Ishikawa (cell line): Measurements from ENCODE around the gene SH3RF2.

Experiments used
- CEBPB ChIP-seq: IDR thresholded peaks from 2 replicates; pipeline ENCODE4 v1.6.1; 2012
- CREB1 ChIP-seq: IDR thresholded peaks from 2 replicates; pipeline ENCODE4 v1.6.1; 2012; ENCODE audit warnings: low read depth
- EGR1 ChIP-seq: IDR thresholded peaks from 2 replicates; pipeline ENCODE4 v1.6.1; 2012
- EP300 ChIP-seq: IDR thresholded peaks from 2 replicates; pipeline ENCODE4 v1.6.1; 2012; ENCODE audit warnings: borderline replicate concordance
- FOXM1 ChIP-seq: IDR thresholded peaks from 2 replicates; pipeline ENCODE4 v1.6.1; 2012; ENCODE audit warnings: low read depth, borderline replicate concordance
- MAX ChIP-seq: IDR thresholded peaks from 2 replicates; pipeline ENCODE4 v1.6.1; 2012
- NFIC ChIP-seq: IDR thresholded peaks from 2 replicates; pipeline ENCODE4 v1.6.1; 2012
- RAD21 ChIP-seq: IDR thresholded peaks from 2 replicates; pipeline ENCODE4 v1.6.1; 2012; ENCODE audit warnings: low read depth
- TAF1 ChIP-seq: IDR thresholded peaks from 2 replicates; pipeline ENCODE4 v1.6.1; 2012; ENCODE audit warnings: low read depth, mild to moderate bottlenecking
- TCF12 ChIP-seq: IDR thresholded peaks from 2 replicates; pipeline ENCODE4 v1.6.1; 2012; ENCODE audit warnings: low read depth
- TEAD4 ChIP-seq: IDR thresholded peaks from 2 replicates; pipeline ENCODE4 v1.6.1; 2012
- USF1 ChIP-seq: IDR thresholded peaks from 2 replicates; pipeline ENCODE4 v1.6.1; 2012
- YY1 ChIP-seq: IDR thresholded peaks from 2 replicates; pipeline ENCODE4 v1.6.1; 2012; ENCODE audit warnings: low read depth
- ZBTB7A ChIP-seq: IDR thresholded peaks from 2 replicates; pipeline ENCODE4 v1.6.1; 2012; ENCODE audit warnings: low read depth
- TF ChIP-seq, protein P1 (sequence below): IDR thresholded peaks from 2 replicates; pipeline ENCODE4 v1.6.1; 2012; ENCODE audit warnings: low read depth, mild to moderate bottlenecking

SH3RF2 gene

DNA sequence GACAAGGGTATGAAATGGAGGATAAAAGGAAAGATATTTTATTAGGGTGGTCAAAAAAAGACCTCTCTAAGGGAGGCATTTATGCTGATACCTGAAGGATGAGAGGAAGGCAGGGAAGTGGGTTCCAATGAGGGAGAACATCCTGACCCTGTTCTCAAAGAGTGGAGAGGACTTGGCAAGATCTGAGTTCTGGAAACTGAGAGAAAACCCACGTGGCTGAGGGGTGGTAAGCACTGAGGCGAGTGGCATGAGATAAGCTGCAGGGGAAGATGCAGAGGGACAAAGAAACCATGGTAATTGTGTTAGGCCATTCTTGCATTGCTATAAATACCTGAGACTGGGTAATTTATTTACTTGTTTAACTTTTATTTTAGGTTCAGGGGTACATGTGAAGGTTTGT, 16.8 kb downstream of the SH3RF2 start:
- TF ChIP-seq, protein P1, sequence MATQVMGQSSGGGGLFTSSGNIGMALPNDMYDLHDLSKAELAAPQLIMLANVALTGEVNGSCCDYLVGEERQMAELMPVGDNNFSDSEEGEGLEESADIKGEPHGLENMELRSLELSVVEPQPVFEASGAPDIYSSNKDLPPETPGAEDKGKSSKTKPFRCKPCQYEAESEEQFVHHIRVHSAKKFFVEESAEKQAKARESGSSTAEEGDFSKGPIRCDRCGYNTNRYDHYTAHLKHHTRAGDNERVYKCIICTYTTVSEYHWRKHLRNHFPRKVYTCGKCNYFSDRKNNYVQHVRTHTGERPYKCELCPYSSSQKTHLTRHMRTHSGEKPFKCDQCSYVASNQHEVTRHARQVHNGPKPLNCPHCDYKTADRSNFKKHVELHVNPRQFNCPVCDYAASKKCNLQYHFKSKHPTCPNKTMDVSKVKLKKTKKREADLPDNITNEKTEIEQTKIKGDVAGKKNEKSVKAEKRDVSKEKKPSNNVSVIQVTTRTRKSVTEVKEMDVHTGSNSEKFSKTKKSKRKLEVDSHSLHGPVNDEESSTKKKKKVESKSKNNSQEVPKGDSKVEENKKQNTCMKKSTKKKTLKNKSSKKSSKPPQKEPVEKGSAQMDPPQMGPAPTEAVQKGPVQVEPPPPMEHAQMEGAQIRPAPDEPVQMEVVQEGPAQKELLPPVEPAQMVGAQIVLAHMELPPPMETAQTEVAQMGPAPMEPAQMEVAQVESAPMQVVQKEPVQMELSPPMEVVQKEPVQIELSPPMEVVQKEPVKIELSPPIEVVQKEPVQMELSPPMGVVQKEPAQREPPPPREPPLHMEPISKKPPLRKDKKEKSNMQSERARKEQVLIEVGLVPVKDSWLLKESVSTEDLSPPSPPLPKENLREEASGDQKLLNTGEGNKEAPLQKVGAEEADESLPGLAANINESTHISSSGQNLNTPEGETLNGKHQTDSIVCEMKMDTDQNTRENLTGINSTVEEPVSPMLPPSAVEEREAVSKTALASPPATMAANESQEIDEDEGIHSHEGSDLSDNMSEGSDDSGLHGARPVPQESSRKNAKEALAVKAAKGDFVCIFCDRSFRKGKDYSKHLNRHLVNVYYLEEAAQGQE = no peak
- no peak for TF ChIP-seq CEBPB
- TF ChIP-seq CREB1 = no peak
- TF ChIP-seq TCF12 = no peak
- TF ChIP-seq NFIC = no peak
- TF ChIP-seq TEAD4 = no peak
- TF ChIP-seq ZBTB7A = no peak
- no peak for TF ChIP-seq FOXM1
- TF ChIP-seq EGR1 = no peak
- TF ChIP-seq YY1 = no peak
- TF ChIP-seq USF1 = no peak
- no peak for TF ChIP-seq TAF1

DNA sequence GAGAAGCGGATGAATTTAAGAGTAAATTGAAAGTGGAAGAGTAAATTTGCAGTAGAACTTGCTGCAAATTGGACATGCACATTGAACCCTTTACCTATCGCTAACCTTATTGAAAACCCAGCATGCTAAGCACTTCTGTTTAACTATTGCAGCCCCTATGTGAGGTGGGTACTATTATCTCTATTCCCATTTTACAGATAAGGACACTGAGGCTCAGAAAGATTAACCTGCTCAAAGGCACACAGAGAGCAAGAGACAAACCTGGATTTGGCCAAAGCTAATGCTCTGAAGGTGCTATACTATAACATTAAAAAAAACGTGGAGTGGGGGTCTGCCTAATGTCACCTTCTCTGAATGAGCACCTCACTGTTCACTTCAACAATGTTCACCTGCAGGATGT, 21.0 kb downstream of the SH3RF2 start:
- no peak for TF ChIP-seq CEBPB
- TF ChIP-seq YY1 = no peak
- TF ChIP-seq ZBTB7A = no peak
- no peak for TF ChIP-seq EGR1
- TF ChIP-seq NFIC = no peak
- no peak for TF ChIP-seq TAF1
- TF ChIP-seq TEAD4 = no peak
- no peak for TF ChIP-seq MAX
- no peak for TF ChIP-seq CREB1
- TF ChIP-seq EP300 = no peak
- no peak for TF ChIP-seq RAD21
- TF ChIP-seq, protein P1 = no peak
- TF ChIP-seq FOXM1 = no peak

DNA sequence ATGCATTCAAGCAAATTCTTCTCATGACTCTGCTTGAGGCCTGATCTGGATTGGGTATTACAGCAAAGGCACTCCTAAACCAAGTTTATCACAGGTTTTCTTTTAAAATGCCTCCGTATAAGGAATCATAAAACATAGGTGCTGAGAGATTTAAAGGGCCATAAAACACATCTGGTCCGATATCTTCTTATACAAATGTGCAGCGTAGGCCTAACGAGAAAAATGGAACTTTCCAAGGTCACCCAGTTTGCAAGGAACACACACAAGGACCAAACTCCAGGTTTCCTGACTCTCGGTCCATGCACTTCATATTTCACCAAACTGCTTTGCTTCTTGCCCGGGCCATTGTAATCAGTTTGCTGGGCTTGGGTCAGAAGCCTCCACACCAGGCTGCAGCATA, 22.1 kb downstream of the SH3RF2 start:
- TF ChIP-seq TAF1 (no peak), EP300 (no peak), YY1 (no peak), FOXM1 (no peak), CREB1 (no peak), TCF12 (no peak), MAX (no peak), TEAD4 (no peak), USF1 (no peak), CEBPB (no peak), RAD21 (no peak), ZBTB7A (no peak), EGR1 (no peak), NFIC (no peak)
- TF ChIP-seq, protein P1 = no peak

- no peak for TF ChIP-seq YY1
- TF ChIP-seq USF1 = no peak
- TF ChIP-seq, protein P1 = no peak
- no peak for TF ChIP-seq RAD21
- no peak for TF ChIP-seq EGR1
- TF ChIP-seq TCF12 = no peak
- no peak for TF ChIP-seq ZBTB7A
- no peak for TF ChIP-seq EP300
- TF ChIP-seq TAF1 = no peak
- no peak for TF ChIP-seq NFIC
- no peak for TF ChIP-seq MAX
- no peak for TF ChIP-seq CEBPB
- no peak for TF ChIP-seq CREB1
- no peak for TF ChIP-seq FOXM1
- no peak for TF ChIP-seq TEAD4
These were observed 23.8 kb downstream of the SH3RF2 start for GRCh38 chr5:145960166-145960565.
